Muscle of leg (tissue), 11 donors: ENCODE measurements around the gene BMPER. TPM values are rescaled to one million over a fixed set of nuclear protein-coding genes. Genes with fewer than 3 reads are reported as not detected.
A peak's percentile ranks its signal among the peaks of the same experiment; 100 is the strongest.

Experiments used
- DNase-seq: peaks from one replicate; pipeline ENCODE4 v3.0.0; 2013
- H3K27ac ChIP-seq: one replicate; pipeline ENCODE4 v1.5.1; 2013; ENCODE audit warnings: mild to moderate bottlenecking, low read length, control low read depth
- H3K27me3 ChIP-seq: one replicate; pipeline ENCODE4 v1.6.1; 2013; ENCODE audit warnings: low read length; ENCODE audit not compliant: control insufficient read depth, insufficient read depth
- H3K36me3 ChIP-seq: one replicate; pipeline ENCODE4 v1.6.1; 2013; ENCODE audit warnings: low read length; ENCODE audit not compliant: control insufficient read depth, insufficient read depth
- H3K4me1 ChIP-seq: one replicate; pipeline ENCODE4 v1.6.1; 2013; ENCODE audit warnings: low read length; ENCODE audit not compliant: control insufficient read depth, insufficient read depth
- H3K4me3 ChIP-seq: one replicate; pipeline ENCODE4 v1.5.1; 2013; ENCODE audit warnings: low read length, control low read depth
- H3K9me3 ChIP-seq: replicated peaks from 2 replicates; pipeline ENCODE4 v1.6.1; 2013; ENCODE audit warnings: low read depth, low read length; ENCODE audit not compliant: control insufficient read depth
- WGBS: methylation state at CpG from one replicate; pipeline ENCODE4 v1.1.5; 2013; ENCODE audit warnings: missing lambda C conversion rate; ENCODE audit not compliant: insufficient coverage; 5-methylcytosine and 5-hydroxymethylcytosine counted together
- polyA plus RNA-seq, 8 donors: library from polyadenylated mRNA; unstranded; fragments of 120-200 nt; gene quantifications; one replicate each; pipeline versions ENCODE4 v1.2.1 to v1.2.3, GENCODE V29; 2013; ENCODE audit warnings: inconsistent platforms in 1 of 8, low replicate concordance in 1 of 8; ENCODE audit not compliant: insufficient read length in 8 of 8, insufficient read depth in 1 of 8
- total RNA-seq: library from RNA; stranded (reverse); fragments of 120-200 nt; gene quantifications from one replicate; pipeline ENCODE4 v1.2.4, GENCODE V29; 2013

The BMPER gene
- total and polyA plus RNA-seq, 9 donors: 3.8 to 11.0 (median 7.3) TPM

- Histone ChIP-seq H3K9me3 (no peaks in the 10 kb centered on the region), H3K27me3 (no peaks in the 10 kb centered on the region), H3K27ac (no peak overlapping the region), H3K4me1 (no peaks in the 10 kb centered on the region), H3K4me3 (no peak overlapping the region), H3K36me3 (no peaks in the 10 kb centered on the region)
- WGBS: no CpG with 5 or more reads among the region's 9 CpGs
- DNase-seq: peak; percentile 56
Measured at GRCh38 chr7:33964417-33965182, 59.3 kb downstream of the BMPER start.

DNA sequence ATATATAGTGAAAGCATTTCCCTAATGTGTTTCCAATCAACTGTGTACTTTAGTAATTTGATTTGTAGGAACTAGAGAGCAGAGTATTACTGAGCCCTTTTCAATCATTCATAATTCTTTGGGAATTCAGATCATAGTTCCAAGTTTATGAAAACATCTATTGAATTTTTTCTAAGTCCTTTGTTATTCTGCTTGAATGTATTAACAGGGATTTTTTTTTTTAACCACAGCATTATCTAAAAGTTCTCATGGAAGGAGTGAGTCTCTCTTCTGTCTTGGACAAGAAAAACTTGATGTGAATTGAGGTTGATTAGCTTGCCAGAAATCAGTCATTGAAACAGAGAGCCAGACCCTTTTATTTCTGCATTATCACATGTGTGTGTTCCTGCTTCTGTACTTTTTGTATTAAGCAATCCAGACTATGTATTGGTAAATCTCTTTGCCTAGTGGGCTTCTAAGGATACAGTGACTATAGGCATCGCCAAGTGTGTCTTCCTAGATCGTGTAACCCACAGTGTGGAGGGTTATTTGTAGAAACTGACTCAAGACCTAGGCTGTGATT is 59.9 kb downstream of the BMPER start:
- H3K36me3 ChIP-seq: no peaks in the 10 kb centered on the region
- H3K4me1 ChIP-seq: peaks cover 2% of the 10 kb centered on the region
- peak; percentile 62 for DNase-seq
- no peaks in the 10 kb centered on the region for H3K9me3 ChIP-seq
- no peak overlapping the region for H3K4me3 ChIP-seq
- no CpG with 5 or more reads among the region's 2 CpGs for WGBS
- H3K27ac ChIP-seq: no peak overlapping the region
- H3K27me3 ChIP-seq: no peaks in the 10 kb centered on the region

- no peaks in the 10 kb centered on the region for H3K9me3 ChIP-seq
- WGBS: 60% methylated on average over 1 of the region's 1 CpG
- H3K27ac ChIP-seq: no peak overlapping the region
- no peak overlapping the region for H3K4me3 ChIP-seq
- H3K4me1 ChIP-seq: peaks cover 12% of the 10 kb centered on the region
- no peaks in the 10 kb centered on the region for H3K27me3 ChIP-seq
- peak; percentile 41 for DNase-seq
- peaks cover 3% of the 10 kb centered on the region for H3K36me3 ChIP-seq
Measured at GRCh38 chr7:33968591-33968990, 63.3 kb downstream of the BMPER start.

- Histone ChIP-seq H3K4me3 (no peak overlapping the region), H3K27ac (peak overlapping the region; percentile 60), H3K4me1 (peaks cover 12% of the 10 kb centered on the region), H3K27me3 (no peaks in the 10 kb centered on the region), H3K36me3 (peaks cover 5% of the 10 kb centered on the region), H3K9me3 (no peaks in the 10 kb centered on the region)
- WGBS: 0% methylated on average over 1 of the region's 5 CpGs
- DNase-seq: peak; percentile 87
Measured at GRCh38 chr7:33970536-33970935, 65.2 kb downstream of the BMPER start.

DNA sequence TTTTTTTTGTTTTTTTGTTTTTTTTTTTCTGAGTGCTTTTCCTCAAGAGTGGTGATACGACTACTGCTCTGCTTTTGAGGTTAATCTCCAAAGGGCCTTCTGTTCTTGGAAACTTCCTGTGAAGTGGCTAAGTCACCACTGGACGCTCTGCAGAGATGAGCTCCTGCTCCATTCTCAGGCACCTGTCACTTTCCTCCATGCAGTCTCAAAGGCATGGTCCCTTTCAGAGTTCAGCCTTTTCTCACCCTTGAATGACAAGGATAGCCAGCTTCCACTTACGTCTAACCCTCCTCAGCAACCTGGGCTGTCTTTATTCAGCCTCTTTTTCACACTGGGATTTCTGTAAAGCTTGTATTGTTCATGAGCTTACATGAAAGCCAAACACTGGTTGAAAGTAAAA is 65.8 kb downstream of the BMPER start:
- H3K27me3 ChIP-seq: no peaks in the 10 kb centered on the region
- no peak for DNase-seq
- no peaks in the 10 kb centered on the region for H3K9me3 ChIP-seq
- H3K36me3 ChIP-seq: peaks cover 5% of the 10 kb centered on the region
- H3K4me1 ChIP-seq: peaks cover 12% of the 10 kb centered on the region
- 42% methylated on average over 2 of the region's 3 CpGs for WGBS
- H3K27ac ChIP-seq: peak overlapping the region; percentile 60
- no peak overlapping the region for H3K4me3 ChIP-seq

DNA sequence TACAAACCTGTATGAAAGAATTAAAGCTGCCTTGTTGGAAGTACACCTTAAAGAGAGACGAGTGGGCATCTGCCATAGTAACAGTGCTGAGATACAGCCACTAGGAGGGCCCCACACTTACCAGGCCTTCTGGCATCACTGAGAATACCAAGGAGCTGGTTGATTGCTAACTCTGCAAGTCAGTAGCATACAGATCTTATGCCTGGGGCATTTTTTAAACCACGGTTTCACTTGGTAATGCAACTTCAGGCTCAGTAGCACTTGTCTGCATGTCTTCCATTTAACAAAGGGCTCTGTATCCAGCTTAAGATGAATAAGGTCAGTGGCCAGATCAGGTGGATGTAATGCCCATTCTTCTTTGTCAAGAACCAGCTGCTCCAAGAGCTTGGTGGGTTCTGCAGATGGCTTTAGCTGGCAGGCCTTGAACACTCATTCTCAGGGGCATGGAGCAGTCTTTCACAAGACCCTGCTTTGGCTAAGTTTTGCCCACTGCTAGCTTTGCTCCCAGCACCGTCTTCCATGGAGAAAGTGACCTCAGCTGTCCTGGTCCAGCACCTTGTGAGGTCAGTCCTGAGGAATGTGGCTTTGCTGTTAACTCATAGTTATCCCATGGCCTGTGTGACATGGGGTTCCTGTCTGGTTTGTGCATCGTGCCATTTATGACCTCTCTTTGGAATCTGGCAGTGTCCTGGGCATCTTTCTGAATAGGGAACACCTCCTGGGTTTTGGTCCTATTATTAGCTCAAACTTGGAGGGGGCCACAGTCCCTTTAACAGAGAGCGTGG is 68.1 kb downstream of the BMPER start:
- no peak for DNase-seq
- Histone ChIP-seq H3K27me3 (no peaks in the 10 kb centered on the region), H3K36me3 (peaks cover 5% of the 10 kb centered on the region), H3K9me3 (no peaks in the 10 kb centered on the region), H3K27ac (no peak overlapping the region), H3K4me1 (peaks cover 12% of the 10 kb centered on the region), H3K4me3 (no peak overlapping the region)
- 65% methylated on average over 4 of the region's 5 CpGs for WGBS

- Histone ChIP-seq H3K9me3 (no peaks in the 10 kb centered on the region), H3K27me3 (no peaks in the 10 kb centered on the region)
- WGBS: 85% methylated on average over 3 of the region's 6 CpGs
Measured at GRCh38 chr7:33979300-33979806, 74.0 kb downstream of the BMPER start.

GRCh38 chr7:33979807-33980355 is 74.5 kb downstream of the BMPER start:
- WGBS: 60% methylated on average over 1 of the region's 8 CpGs
- DNase-seq: no peak
- Histone ChIP-seq H3K9me3 (no peaks in the 10 kb centered on the region), H3K27me3 (no peaks in the 10 kb centered on the region), H3K4me1 (no peaks in the 10 kb centered on the region), H3K4me3 (no peak overlapping the region), H3K27ac (no peak overlapping the region), H3K36me3 (no peaks in the 10 kb centered on the region)

More at GRCh38 chr7:33979300-33979806, 74.0 kb downstream of the BMPER start:
- DNase-seq: no peak
- no peaks in the 10 kb centered on the region for H3K36me3 ChIP-seq
- no peaks in the 10 kb centered on the region for H3K4me1 ChIP-seq
- H3K4me3 ChIP-seq: no peak overlapping the region
- no peak overlapping the region for H3K27ac ChIP-seq

DNA sequence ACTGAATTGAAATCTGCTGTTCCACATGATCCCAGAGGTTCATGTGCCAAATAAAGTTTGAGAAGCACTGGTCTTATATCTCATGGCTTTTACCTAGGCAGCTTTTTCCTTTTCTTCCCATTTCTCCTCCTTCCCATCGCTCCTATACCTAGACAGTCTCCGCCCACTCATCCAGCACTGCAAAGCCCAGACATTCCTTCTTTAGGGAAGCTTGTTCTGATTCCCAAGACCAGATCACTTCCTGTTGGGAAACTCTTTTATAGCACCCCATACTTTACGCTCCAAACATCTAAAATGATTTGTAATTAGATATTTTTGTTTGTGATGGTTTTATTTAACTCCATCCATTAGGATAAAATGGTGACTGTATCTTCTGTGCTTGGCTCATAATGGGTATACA is 75.9 kb downstream of the BMPER start:
- Histone ChIP-seq H3K9me3 (no peaks in the 10 kb centered on the region), H3K36me3 (no peaks in the 10 kb centered on the region), H3K4me3 (no peak overlapping the region), H3K4me1 (no peaks in the 10 kb centered on the region), H3K27me3 (no peaks in the 10 kb centered on the region), H3K27ac (no peak overlapping the region)
- DNase-seq: no peak
- 88% methylated on average over 2 of the region's 3 CpGs for WGBS
